ENCODE measurements around the gene MBP.

The MBP gene

DNA sequence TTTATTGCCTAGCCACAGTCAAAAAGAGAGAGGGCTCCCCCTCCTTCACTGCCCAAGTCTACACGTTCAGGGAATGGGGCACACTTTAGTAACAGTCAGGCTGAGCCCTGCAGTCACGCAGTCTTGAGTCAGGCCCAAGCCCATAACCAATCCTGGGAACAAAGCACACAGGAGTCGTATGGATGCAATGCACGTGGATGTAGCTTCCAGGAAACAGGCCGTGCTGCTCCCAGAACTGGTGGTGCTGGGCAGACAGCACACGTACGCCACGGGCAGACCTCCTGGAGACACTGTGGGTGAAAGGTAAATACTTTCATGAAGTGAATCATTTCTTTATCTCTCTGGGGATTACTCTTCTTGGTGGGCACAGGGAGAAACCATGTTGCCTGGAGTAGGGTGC is 30.0 kb upstream of the MBP start:
- no peak for DNase-seq (ENCODE audit: low read depth)
- H3K4me3 ChIP-seq (ENCODE audit: low read depth, low read length): no peak overlapping the region
- TF ChIP-seq, protein P1, sequence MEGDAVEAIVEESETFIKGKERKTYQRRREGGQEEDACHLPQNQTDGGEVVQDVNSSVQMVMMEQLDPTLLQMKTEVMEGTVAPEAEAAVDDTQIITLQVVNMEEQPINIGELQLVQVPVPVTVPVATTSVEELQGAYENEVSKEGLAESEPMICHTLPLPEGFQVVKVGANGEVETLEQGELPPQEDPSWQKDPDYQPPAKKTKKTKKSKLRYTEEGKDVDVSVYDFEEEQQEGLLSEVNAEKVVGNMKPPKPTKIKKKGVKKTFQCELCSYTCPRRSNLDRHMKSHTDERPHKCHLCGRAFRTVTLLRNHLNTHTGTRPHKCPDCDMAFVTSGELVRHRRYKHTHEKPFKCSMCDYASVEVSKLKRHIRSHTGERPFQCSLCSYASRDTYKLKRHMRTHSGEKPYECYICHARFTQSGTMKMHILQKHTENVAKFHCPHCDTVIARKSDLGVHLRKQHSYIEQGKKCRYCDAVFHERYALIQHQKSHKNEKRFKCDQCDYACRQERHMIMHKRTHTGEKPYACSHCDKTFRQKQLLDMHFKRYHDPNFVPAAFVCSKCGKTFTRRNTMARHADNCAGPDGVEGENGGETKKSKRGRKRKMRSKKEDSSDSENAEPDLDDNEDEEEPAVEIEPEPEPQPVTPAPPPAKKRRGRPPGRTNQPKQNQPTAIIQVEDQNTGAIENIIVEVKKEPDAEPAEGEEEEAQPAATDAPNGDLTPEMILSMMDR (IDR thresholded peaks at IDR 0.05; ENCODE audit: control insufficient read depth, extremely low read depth, insufficient read depth): no peak

DNA sequence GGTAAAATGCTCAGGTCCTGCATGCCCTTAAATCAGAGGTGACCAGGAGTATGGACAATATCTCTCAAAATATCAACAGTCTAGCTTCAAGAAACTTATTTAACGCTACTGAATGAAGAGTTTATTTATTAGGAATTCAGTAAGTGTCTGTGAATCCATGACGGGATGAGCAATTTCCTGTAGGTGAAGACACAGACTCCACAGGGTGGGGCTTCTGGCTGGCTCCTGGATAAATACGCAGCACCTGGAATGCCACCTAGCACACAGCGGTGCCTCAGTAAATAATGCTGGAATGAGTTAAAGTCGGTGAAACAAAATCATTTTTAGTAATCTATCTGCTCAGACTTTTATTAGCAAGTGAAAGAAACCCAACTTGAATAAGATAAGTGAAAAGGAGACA is 29.4 kb upstream of the MBP start:
- TF ChIP-seq, protein P1 (IDR thresholded peaks at IDR 0.05; ENCODE audit: control insufficient read depth, extremely low read depth, insufficient read depth): no peak
- no peak overlapping the region for H3K4me3 ChIP-seq (ENCODE audit: low read depth, low read length)
- no peak for DNase-seq (ENCODE audit: low read depth)

DNA sequence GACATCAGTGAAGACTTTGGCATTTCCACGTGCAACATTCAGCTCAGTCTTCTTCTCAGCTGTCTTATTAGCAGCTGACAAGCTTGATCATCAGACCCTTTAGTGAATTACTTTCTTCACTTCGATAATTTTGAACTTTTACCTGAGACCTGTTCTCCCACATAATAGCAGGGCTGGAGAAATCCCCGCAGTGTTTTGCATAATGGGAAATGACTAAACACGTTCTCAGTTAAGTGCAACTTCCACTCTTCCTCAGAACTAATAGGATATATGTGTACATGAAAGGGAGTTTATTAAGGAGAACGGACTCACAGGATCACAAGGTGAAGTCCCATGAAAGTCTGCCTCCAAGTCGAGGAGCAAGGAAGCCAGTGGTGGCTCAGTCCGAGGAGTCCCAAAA is 28.8 kb upstream of the MBP start:
- TF ChIP-seq, protein P1 (IDR thresholded peaks at IDR 0.05; ENCODE audit: control insufficient read depth, extremely low read depth, insufficient read depth): no peak
- no peak for DNase-seq (ENCODE audit: low read depth)
- no peak overlapping the region for H3K4me3 ChIP-seq (ENCODE audit: low read depth, low read length)

DNA sequence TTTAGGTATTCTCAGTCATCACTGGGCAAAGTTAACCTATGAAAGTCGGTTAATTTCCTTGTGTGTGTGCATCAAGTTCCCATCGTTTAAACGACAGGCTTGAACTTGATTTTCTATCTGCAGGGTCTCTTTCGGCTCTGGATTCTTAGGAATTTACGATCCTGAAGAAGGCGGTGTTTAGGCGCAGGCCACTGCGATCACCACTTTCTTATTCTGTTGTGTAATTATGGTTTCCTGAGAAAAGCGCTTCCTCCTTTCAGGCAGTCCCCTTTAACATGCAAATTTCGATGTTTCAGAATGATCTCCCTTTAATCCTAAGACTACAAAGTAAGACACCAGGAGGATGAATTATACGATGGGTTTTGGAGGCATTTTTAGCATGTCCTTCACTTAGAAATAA is 27.9 kb upstream of the MBP start:
- no peak overlapping the region for H3K4me3 ChIP-seq (ENCODE audit: low read depth, low read length)
- no peak for DNase-seq (ENCODE audit: low read depth)
- TF ChIP-seq, protein P1 (IDR thresholded peaks at IDR 0.05; ENCODE audit: control insufficient read depth, extremely low read depth, insufficient read depth): no peak

DNA sequence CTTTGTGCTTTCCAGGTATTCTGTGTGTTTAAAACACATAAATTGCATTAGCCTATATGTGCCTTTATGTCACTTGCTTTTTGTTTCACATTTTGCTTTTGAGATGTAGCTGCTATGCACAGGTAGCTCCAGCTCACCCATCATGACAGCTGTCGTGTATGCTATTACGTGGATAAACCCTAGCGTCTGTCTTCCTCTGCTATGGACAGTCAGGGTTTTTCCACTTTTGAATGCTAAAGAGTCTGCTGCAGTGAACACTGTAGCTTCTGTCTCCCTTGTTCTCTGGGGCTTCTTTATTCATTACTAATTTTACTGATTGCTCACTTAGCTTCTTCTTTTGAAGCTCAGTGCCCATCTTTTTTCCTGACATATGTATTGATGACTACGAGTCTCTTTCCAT is 24.7 kb upstream of the MBP start:
- TF ChIP-seq, protein P1 (IDR thresholded peaks at IDR 0.05; ENCODE audit: control insufficient read depth, extremely low read depth, insufficient read depth): no peak
- no peak for DNase-seq (ENCODE audit: low read depth)
- no peak overlapping the region for H3K4me3 ChIP-seq (ENCODE audit: low read depth, low read length)

DNA sequence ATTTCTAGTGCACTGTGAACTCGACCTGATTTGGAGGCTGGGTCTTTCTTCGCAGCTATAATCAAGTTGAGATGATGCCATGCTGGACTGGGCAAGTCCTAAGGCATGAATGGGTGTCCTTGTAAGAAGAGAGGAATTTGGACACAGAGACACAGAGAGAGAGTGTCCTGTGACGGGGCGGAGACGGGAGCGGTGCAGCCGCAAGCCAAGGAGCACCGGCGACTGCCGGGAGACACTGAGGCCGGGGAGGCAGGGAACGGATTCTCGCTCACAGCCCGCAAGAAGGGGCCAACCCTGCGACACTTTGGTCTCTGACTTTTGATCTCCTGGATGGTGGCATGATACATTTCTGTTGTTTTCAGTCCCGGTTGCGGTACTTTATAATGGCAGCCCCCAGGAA is 22.4 kb upstream of the MBP start:
- TF ChIP-seq, protein P1 (IDR thresholded peaks at IDR 0.05; ENCODE audit: control insufficient read depth, extremely low read depth, insufficient read depth): no peak

DNA sequence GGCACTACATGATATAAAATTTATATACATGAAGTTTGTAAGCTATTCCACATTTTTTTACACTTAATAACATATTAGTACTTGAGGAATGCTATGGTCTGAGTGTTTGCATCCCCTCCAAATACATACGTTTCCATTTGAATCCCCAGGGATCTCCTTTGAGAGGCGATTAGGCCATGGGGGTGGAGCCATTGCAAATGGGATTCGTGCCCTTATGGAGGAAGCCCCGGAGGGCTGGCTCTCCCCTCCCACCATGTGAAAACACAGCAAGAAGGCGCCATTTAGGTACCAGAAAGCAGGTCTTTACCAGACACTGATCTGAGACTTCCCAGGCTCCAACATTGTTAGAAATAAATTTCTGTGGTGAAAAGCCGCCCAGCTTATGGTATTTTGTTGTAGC is 20.8 kb upstream of the MBP start:
- TF ChIP-seq, protein P1 (IDR thresholded peaks at IDR 0.05; ENCODE audit: control insufficient read depth, extremely low read depth, insufficient read depth): no peak
- H3K4me3 ChIP-seq (ENCODE audit: low read depth, low read length): no peak overlapping the region
- DNase-seq (ENCODE audit: low read depth): no peak

More for the DNA sequence above, 22.4 kb upstream of the MBP start:
- no peak overlapping the region for H3K4me3 ChIP-seq (ENCODE audit: low read depth, low read length)
- DNase-seq (ENCODE audit: low read depth): no peak
